Loucy (cell line): ENCODE data around the gene DLD.

Experiments
- CTCF ChIP-seq: fragments of 200-600 bp; sonication (generic); conservative IDR thresholded peaks from 2 replicates; pipeline ENCODE4 v1.5.1; 2014; ENCODE audit warnings: mild to moderate bottlenecking, antibody characterized with exemption, low read length
- EZH2phosphoT487 ChIP-seq: fragments of 200-600 bp; IDR thresholded peaks from 2 replicates; pipeline ENCODE4 v1.6.1; 2018; ENCODE audit warnings: antibody characterized with exemption, mild to moderate bottlenecking, moderate library complexity, borderline replicate concordance

GRCh38 chr7:107939573-107940489 lies 48.8 kb downstream of the DLD start:
- TF ChIP-seq CTCF (no peak), EZH2phosphoT487 (no peak)
